HG02610 (cell line): ENCODE measurements around the gene BORCS6.
"Not testable (repeated sequence)": the region's sequence is repeated elsewhere in the genome, so short reads cannot be mapped to it uniquely, and the experiment has no call there.

Experiments used
- ATAC-seq: cut with Tn5 transposase; IDR thresholded peaks from one replicate; pipeline ENCODE4 v1.9.1; 2021; ENCODE audit warnings: mild to moderate bottlenecking, moderate library complexity; ENCODE audit not compliant: unreplicated experiment

Gene BORCS6

DNA sequence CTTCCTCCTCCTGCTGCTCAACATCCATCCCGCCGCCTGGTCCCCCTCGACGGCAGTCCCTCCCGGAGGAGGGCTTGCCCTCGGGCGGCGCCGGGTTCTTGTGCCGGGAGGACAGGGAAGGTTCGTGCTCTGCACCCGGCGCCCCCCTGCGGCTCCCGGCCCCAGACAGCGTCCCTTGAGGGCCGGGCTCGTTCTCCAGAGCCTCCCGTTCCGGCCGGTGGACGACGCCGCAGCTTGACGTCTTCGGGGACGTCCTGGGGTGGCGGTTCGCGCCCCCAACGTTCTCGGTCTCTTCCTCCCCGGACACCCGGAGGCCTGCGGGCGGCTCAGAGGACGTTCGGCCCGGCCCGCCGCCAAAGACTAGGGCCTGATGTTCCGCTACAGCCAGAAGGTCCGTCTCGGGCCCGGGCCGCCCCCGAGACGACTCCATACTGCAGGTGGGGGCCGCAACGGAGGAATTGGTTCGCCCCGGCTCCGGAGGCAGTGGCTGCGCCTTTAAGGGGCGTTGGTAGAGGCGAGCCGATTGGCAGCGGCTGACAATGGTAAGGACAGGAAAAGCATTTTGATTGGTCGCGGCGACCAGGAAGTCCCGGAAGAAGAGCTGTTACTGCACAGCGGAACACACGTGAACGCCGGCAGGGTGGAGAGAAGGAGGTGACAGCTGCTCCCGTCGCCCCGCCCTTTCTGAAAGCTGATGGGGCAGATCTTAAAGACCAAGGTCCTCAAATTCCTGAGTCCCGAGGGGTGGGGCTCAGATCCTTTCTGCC is at the start of gene BORCS6:
Gene BORCS6, minus strand, starts transcription at position 470 of the 767 bp plus-strand sequence. Its CDS starts 40 bp downstream, at position 430.
- peak; percentile 55 for ATAC-seq

DNA sequence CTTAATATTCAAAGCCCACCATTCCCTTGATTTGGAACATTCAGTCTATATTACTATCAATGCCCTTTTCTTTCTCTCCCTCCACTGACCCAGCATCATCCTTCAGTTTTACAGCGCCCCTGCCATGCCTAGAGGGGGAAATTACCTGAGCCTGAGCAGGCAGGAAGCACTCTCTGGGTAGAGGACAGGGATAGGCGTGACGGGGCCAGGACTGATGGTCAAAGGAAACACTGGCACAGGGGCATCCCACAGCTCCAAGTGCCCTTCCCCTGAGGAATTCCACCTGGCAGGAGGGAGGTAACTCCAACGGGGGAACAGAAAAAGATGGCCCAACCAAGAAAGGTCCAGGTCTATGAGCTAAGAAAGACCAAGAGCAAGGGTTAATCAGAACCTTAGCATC is 47.9 kb upstream of the BORCS6 start:
- no peak for ATAC-seq

DNA sequence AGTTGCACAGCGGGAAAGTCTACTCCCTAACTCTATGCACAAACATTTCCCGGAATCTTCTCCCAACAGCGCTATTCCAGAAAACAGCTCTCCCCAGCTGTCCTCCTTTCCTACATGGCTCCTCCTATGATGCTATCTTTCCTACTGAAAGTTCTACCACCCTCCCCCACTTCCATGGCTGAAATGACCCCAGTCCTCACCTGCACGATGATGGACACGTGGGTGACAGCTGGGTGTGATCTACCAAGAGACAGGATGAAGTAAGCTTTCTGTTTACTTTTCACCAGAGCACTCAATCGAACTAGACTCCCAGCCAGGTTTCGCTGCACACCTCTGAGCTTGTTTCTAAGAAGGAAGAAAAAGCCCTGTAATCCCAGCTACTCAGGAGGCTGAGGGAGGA is 47.2 kb upstream of the BORCS6 start:
- no peak for ATAC-seq

DNA sequence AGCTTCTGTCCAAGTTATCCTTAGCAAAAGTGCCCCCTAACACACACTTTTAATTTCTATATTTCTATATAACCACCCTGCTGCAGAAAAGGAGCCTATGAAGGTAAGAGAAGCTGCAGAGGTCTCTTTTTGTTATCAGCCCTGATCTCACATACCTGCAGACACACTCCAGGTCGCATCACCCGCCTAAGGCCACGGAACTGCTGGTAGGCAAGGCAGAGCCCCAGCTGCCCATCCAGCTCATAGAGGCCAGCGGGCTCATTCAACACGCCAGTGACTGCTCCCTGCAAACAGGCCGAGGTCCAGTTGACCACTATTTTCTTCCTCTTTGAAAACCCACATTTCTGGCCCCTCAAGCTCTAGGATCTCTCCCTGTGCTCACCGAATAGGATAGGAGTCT is 45.7 kb upstream of the BORCS6 start:
- ATAC-seq: no peak

DNA sequence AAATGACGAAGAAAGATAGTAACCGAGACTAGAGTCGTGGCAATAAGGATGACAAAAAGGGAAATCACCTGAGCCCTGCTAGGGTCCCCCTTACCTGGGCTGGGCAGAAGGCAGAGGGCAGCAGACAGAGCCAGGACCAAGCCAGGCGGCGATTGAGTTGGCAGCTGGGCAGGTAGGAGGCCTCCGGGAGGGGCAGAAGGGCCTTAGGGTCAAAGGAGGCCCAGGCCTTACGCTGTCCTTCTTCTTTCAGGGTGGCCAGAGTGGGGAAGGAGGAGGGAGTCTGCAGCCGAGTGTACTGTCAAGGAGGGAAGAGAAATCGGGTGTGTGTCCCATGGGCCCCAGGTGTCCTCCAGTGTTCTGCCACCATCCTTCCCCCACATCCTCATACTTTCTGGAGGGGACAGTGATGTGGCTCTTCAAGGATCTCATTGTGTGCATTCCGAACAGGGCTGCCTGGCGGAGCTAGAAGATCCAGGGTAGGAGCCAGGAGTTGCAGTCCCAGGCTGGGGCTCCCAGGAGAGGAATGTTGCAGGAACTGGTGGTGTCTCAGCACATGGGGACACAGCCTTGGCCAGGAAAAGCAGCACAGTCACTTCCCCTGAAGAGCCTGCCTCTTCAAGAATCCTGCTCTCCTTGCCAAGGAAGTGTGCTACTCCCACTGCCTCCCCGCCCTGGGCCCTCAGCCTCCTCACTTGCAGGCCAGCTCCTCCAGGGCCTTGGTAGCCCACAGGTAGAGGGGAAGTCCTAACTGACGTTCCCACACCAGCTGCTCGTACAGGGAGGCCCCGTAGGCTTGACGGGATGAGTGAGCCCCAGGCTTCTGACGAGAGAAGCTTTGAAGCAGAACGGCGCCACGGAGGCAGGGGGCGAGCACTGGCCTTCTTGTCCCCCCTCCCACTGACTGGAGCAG is 44.6 kb upstream of the BORCS6 start:
- ATAC-seq: no peak

DNA sequence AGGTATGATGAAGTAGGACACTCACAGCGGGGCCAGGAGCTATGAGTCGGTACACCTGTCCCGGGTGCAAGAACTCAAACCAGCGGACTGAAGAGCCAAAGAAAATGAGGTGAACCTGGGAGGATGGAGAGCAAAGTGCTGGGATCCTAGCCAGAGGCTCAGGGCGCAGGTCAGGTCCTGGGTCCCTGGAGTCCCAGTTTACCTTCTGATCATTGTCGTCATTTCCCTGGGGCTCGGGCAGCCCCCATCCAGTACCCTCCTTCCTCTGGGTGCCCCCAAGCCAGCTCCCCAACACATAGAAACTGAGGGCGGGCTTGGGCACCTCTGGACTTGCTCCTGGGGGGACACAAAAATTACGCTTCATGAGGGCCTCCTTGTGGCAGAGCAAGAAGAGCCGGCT is 41.7 kb upstream of the BORCS6 start:
- ATAC-seq: no peak

DNA sequence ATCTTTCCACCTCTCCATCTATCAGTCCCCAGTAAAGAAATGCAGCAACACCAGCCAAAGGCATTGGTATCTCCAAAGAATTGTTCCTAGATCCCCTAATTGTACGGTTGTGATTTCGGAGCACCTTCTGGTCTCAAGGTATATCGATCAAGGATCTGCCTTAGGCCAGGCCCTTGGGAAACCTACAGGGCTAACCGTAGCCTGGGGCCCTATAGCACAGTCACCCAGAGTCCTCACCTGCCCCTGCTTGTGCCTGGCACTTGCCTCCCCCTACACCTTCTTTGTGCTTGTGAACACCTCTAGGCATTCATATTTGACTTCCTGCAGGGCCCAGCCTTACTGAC is 37.2 kb upstream of the BORCS6 start:
- no peak for ATAC-seq

DNA sequence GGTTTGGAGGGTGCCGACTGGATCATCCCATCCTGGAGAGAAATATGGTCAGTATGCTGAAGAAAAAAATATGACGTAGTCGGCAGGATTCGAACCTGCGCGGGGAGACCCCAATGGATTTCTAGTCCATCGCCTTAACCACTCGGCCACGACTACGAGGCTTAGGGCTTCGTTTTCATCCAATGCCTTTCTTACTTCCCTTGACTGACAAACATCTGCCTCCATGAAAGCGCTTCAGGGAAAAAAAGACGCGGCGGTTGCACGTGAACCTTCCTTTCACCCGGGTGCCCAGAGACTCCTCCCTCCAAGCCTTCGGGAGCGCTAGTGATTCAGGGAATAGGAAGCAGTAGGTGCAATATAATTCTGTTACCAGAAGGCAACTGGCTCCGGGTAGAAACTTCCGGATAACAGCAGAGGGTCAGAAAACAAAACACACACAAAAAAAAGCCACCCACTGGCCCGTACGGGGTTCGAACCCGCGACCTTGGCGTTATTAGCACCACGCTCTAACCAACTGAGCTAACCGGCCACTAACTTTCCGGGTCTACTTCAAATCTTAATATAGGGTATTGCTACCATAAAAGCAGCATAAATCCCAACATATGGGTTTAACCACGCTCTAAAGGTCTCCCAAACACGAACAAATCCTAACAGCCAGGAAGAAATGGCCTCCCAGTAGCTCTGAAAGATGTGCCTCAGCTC is 36.7 kb upstream of the BORCS6 start:
- no peak for ATAC-seq

DNA sequence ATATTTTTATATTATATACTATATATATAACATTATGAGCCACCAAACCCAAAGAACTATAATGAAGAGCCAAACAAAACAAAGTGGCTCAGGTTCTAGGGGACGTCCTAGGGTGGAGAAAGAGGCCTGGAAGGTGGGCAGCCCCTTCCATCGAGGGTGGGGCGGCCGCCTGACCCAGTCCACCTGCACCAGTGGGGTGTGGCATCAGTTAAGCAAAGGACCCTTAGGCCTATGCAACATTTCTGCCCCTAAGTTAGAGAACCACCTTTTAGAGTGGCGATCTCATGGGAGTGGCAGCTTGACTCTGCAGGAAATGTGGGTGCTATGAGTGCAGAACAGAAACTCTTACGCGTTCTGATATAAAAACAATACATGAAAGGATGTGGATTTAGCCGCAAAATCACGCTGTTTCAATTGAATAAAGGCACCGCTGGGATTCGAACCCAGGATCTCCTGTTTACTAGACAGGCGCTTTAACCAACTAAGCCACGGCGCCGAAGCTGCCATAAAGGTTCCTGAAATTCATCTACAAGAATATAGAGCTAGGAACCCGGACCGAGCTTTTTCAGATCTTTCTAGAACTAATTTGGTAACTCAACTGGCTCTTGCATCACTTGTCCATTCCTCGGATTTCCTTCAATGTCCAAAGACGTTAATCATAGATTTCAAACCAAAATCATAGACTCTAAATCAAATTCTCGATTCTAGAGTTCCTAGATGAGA is 36.0 kb upstream of the BORCS6 start:
- ATAC-seq: no peak

DNA sequence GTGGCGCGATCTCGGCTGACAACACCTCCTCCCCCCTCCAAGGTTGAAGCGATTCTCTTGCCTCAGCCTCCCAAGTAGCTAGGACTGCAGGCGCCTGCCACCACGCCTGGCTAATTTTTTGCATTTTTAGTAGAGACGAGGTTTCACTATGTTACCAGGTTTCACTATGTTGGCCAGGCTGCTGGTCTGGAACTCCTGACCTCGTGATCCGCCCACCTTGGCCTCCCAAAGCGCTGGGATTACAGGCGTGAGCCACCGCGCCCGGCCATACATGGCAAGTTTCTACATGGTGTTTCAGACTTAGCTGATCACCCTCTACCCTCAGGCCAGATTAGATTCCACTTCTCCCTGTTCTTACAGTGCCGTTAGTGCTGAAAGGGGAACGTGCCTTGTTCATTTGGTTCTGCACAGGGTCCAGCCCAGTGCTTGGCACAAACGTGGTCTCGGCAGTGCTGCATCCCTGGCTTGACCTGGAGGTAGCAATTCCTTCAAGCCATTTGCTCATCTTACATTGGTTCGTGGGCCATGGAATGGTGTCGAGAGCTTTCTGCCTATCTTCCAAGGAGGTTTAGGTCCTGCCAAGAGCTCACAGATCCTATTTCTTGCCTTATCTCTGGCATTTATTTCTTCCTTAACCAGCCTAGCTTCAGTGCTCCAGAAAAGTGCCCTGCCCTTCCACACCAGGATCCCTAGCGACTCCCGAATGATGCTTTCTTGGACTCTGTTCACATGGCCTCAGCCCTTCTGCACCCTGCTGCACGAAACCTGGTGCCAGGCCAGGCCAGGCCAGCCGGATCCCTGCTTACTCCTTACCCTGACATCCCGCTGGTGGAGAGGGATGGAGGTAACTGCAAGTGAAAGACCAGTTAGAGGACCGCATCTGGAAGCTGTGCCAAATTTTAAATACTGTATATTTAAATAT is 35.2 kb upstream of the BORCS6 start:
- ATAC-seq: no peak

DNA sequence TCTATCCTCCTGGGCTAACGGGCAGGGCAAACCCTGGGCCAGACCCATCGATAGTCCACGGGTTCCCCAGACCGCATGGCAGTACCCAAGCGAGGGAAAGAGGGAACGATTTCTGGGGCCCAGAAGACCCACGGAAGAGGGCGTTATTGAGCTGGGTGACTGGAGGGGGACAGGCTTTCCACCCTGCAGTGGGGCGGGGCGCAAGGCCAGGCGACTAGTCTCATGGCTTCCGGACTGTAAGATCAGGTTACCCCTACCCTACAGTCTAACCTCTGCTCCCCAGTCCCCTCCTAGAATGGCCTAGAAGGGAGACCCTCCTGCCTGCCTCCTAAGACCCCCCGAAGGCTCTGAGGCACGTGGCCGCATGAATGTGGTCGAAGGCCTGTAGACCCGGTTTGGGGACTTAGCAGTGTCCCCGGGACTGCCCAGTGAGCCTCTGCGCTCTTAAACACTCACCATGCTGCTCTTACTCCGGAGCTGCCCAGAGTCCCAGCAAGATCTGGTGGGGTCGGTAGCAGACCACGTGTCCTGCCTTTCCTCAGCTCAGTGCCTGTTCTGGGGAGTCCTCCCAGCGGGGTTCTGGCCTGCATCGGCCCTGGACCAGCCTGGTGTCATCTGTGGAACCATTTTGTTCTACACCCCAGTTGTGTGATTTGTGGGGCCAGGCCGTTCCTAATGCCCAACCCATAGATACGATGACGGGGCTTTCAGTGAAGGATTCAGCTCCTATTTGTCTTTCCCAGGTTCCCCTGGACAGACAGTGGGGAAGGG is 33.6 kb upstream of the BORCS6 start:
- no peak for ATAC-seq

DNA sequence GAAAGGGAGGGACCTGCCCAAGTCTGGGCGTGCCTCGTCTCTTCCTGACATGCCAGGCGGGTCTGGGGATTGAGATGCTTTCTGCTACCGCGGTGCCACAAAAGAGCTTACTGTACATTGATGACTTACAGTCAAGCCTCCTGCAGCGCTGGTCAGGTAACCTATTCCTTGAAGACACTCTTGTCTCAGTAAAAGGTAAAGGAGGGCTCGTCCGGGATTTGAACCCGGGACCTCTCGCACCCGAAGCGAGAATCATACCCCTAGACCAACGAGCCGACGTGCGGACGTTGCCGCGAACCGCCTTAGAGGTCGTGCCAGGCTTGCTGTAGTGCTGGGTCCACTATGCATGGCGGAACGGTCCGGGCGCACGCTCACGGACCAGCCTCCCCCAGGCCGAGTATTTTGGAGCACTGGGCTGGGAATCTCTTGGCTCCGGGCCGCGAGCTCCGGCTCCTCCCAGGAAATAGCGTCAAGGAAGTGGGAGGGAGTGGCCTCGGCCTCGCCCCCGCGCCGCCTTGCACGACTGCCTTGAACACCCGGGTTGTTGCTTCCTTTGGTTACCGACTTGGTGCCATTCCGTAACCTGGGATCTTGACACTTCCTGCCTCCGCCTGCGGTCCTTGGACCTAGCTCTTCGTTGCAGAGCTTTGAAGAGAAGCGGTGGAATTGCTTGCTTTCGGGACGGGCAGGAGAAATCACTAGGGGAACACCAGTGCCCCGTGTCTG is 32.8 kb upstream of the BORCS6 start:
- peak; percentile 36 for ATAC-seq

DNA sequence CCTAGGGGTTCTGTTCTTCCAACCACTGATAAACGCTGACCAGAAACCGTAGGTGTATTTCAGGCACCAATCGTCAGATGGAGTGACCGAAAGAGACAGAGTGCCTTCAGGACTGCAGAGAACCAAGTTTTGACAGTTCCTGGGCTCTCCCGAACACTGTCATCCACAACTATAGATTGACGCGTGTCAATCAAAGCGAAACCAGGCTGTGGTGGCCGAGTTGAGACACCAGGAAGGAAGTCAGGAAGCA is 32.3 kb upstream of the BORCS6 start:
- ATAC-seq: peak; percentile 27

DNA sequence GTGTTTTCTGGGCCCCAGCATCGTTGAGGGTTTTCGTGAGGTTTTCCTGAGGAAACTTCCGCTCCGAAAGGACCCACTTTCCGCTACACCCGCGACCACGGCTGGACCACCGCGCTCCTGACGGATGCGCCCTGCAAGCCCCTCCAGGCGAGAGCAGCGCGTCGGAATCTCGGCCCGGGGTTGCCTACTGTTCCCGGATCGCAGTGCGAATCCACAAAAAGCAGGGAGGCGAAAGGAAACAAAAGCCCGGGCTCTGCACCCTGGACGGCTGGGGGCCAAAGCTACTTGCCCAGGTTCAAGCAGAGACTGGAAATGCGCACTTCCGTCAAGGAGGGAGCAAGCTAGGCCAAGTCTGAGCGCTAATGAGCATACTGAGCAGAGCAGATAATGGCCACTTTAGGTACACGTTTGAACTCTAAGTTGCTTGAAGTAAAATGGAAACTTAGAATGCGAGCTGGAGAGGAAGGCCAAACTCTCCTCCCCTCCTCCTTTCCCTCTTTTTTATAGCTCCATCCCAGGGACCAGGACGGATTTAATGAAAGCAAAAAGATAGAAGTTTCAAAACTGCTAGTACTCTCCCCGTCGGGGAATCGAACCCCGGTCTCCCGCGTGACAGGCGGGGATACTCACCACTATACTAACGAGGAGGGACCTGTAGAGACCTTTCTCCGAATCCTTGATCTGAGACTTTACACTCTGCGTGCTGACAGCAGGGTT is 31.8 kb upstream of the BORCS6 start:
- ATAC-seq: peak; percentile 37

DNA sequence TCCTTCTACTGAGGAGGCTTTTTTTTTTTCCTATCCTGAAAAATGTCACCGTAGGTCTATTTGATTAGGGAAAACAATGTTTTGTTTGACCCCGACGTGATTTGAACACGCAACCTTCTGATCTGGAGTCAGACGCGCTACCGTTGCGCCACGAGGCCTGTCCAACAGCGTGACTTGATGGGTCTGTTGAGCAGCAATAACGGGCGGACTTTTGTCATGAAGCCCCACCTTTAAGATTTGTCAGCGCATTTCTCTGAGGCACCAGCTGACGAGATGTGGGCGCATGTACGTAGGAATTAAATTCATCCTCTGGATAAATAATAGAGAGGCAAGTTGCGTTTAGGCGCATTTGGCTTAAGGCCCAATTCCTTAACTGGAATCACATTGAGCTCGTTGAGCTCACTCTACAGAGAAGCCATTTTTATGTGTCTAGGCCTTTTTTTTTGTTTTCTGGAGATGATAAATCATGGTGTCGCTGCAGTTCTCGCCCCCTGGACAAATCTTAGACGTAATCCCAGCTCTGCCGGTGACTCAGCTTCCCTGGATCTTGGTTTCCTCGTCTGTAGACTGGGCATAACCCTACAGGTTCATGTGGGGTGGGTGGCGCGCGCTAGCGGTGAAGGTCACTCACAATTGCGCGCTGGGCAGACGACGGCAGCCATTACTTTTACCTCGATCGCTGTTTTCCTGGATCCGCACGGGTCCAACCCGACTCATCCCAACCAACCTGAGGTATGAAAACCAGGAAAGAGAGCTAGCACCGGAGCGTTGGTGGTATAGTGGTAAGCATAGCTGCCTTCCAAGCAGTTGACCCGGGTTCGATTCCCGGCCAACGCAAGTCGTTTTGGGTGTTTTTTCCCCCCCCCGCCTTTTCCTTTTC is 31.0 kb upstream of the BORCS6 start:
- ATAC-seq: peak; percentile 23

DNA sequence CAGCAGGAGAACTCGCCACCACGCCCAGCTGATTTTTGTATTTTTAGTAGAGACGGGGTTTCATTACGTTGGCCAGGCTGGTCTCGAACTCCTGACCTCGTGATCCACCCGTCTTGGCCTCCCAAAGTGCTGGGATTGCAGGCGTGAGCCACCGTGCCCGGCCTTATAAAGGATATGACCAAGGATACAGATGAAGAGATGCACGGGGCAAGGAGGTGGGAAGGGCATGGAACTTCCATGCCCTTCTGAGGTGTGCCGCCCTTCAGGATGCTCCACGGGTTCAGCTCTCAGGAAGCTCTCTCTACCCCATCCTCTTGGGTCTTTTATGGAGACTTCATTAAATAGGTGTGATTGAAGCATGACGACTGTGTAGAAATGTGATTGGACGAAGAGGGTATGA is 24.0 kb upstream of the BORCS6 start:
- ATAC-seq: not testable (repeated sequence)
